HepG2 (cell line): ENCODE data around the gene DNAJA3.

Experiments used
- POLR2A ChIP-seq, 2 experiments: IDR thresholded peaks; 2 replicates each; pipeline ENCODE4 v1.6.1; 2011; ENCODE audit warnings: low read depth in 2 of 2, low read length in 2 of 2, mild to moderate bottlenecking in 1 of 2, moderate library complexity in 1 of 2; ENCODE audit not compliant: insufficient read depth in 1 of 2
- ZNF205 ChIP-seq: IDR thresholded peaks from 2 replicates; pipeline ENCODE4 v1.6.1; 2018; ENCODE audit warnings: missing biosample characterization, missing genetic modification reagents
- ZNF589 ChIP-seq: sonication (generic); formaldehyde crosslinking; conservative IDR thresholded peaks from 2 replicates; pipeline ENCODE4 v1.8.0; 2022; ENCODE audit warnings: mild to moderate bottlenecking, moderate library complexity, missing genetic modification reagents
- ZSCAN29 ChIP-seq: sonication (generic); formaldehyde crosslinking; conservative IDR thresholded peaks from 2 replicates; pipeline ENCODE4 v1.4.0; 2020; ENCODE audit warnings: mild to moderate bottlenecking, missing genetic modification reagents
- TF ChIP-seq, protein P1 (sequence below): fragments of 450-650 bp; IDR thresholded peaks from 2 replicates; pipeline ENCODE4 v1.6.1; 2017; ENCODE audit warnings: mild to moderate bottlenecking
- TF ChIP-seq, protein P2 (sequence below): sonication (generic); formaldehyde crosslinking; IDR thresholded peaks from 2 replicates; pipeline ENCODE4 v1.5.0; 2020; ENCODE audit warnings: mild to moderate bottlenecking, missing genetic modification reagents, moderate library complexity
- TF ChIP-seq, protein P3 (sequence below): sonication (generic); formaldehyde crosslinking; IDR thresholded peaks from 2 replicates; pipeline ENCODE4 v1.5.0; 2020; ENCODE audit warnings: mild to moderate bottlenecking, missing genetic modification reagents

DNA sequence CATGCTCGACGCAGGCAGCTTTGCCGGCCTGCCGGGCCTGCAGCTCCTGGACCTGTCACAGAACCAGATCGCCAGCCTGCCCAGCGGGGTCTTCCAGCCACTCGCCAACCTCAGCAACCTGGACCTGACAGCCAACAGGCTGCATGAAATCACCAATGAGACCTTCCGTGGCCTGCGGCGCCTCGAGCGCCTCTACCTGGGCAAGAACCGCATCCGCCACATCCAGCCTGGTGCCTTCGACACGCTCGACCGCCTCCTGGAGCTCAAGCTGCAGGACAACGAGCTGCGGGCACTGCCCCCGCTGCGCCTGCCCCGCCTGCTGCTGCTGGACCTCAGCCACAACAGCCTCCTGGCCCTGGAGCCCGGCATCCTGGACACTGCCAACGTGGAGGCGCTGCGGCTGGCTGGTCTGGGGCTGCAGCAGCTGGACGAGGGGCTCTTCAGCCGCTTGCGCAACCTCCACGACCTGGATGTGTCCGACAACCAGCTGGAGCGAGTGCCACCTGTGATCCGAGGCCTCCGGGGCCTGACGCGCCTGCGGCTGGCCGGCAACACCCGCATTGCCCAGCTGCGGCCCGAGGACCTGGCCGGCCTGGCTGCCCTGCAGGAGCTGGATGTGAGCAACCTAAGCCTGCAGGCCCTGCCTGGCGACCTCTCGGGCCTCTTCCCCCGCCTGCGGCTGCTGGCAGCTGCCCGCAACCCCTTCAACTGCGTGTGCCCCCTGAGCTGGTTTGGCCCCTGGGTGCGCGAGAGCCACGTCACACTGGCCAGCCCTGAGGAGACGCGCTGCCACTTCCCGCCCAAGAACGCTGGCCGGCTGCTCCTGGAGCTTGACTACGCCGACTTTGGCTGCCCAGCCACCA lies 44.4 kb upstream of the DNAJA3 start:
- TF ChIP-seq, protein P1, sequence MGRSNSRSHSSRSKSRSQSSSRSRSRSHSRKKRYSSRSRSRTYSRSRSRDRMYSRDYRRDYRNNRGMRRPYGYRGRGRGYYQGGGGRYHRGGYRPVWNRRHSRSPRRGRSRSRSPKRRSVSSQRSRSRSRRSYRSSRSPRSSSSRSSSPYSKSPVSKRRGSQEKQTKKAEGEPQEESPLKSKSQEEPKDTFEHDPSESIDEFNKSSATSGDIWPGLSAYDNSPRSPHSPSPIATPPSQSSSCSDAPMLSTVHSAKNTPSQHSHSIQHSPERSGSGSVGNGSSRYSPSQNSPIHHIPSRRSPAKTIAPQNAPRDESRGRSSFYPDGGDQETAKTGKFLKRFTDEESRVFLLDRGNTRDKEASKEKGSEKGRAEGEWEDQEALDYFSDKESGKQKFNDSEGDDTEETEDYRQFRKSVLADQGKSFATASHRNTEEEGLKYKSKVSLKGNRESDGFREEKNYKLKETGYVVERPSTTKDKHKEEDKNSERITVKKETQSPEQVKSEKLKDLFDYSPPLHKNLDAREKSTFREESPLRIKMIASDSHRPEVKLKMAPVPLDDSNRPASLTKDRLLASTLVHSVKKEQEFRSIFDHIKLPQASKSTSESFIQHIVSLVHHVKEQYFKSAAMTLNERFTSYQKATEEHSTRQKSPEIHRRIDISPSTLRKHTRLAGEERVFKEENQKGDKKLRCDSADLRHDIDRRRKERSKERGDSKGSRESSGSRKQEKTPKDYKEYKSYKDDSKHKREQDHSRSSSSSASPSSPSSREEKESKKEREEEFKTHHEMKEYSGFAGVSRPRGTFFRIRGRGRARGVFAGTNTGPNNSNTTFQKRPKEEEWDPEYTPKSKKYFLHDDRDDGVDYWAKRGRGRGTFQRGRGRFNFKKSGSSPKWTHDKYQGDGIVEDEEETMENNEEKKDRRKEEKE: no peak
- no peak for TF ChIP-seq ZSCAN29 (CRISPR knock-in tag)
- TF ChIP-seq, protein P2, sequence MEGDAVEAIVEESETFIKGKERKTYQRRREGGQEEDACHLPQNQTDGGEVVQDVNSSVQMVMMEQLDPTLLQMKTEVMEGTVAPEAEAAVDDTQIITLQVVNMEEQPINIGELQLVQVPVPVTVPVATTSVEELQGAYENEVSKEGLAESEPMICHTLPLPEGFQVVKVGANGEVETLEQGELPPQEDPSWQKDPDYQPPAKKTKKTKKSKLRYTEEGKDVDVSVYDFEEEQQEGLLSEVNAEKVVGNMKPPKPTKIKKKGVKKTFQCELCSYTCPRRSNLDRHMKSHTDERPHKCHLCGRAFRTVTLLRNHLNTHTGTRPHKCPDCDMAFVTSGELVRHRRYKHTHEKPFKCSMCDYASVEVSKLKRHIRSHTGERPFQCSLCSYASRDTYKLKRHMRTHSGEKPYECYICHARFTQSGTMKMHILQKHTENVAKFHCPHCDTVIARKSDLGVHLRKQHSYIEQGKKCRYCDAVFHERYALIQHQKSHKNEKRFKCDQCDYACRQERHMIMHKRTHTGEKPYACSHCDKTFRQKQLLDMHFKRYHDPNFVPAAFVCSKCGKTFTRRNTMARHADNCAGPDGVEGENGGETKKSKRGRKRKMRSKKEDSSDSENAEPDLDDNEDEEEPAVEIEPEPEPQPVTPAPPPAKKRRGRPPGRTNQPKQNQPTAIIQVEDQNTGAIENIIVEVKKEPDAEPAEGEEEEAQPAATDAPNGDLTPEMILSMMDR: no peak
- no peak for TF ChIP-seq ZNF589 (CRISPR knock-in tag)
- TF ChIP-seq, protein P3, sequence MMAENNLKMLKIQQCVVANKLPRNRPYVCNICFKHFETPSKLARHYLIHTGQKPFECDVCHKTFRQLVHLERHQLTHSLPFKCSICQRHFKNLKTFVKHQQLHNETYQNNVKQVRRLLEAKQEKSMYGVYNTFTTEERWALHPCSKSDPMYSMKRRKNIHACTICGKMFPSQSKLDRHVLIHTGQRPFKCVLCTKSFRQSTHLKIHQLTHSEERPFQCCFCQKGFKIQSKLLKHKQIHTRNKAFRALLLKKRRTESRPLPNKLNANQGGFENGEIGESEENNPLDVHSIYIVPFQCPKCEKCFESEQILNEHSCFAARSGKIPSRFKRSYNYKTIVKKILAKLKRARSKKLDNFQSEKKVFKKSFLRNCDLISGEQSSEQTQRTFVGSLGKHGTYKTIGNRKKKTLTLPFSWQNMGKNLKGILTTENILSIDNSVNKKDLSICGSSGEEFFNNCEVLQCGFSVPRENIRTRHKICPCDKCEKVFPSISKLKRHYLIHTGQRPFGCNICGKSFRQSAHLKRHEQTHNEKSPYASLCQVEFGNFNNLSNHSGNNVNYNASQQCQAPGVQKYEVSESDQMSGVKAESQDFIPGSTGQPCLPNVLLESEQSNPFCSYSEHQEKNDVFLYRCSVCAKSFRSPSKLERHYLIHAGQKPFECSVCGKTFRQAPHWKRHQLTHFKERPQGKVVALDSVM (CRISPR knock-in tag): no peak
- no peak; a peak in 1 of 4 replicates for TF ChIP-seq POLR2A (IDR thresholded peaks at IDR 0.05; ENCODE audit: insufficient read depth in 1 of 2, low read depth in 2 of 2, low read length in 2 of 2)
- no peak for TF ChIP-seq ZNF205 (CRISPR knock-in tag)
